GM19023 (cell line): ENCODE results near the gene MAST3.

Experiments used
- ATAC-seq: cut with Tn5 transposase; IDR thresholded peaks from one replicate; pipeline ENCODE4 v1.9.1; 2021; ENCODE audit warnings: mild to moderate bottlenecking, moderate library complexity; ENCODE audit not compliant: unreplicated experiment

Gene MAST3

GRCh38 chr19:18097217-18097992 lies at the start of gene MAST3:
Gene MAST3, plus strand, starts transcription at chr19:18097778. Its CDS starts 15 bp downstream, at chr19:18097793.
- peak; percentile 58 for ATAC-seq

- no peak for ATAC-seq
These were observed 48.2 kb upstream of the MAST3 start for GRCh38 chr19:18049385-18049784.

- no peak for ATAC-seq
These were observed 45.7 kb upstream of the MAST3 start for GRCh38 chr19:18051887-18052286.

GRCh38 chr19:18053576-18054219 lies 43.9 kb upstream of the MAST3 start:
- no peak for ATAC-seq

GRCh38 chr19:18055967-18056366 lies 41.6 kb upstream of the MAST3 start:
- no peak for ATAC-seq

GRCh38 chr19:18057557-18057956 lies 40.0 kb upstream of the MAST3 start:
- ATAC-seq = no peak

GRCh38 chr19:18058208-18059009 lies 39.2 kb upstream of the MAST3 start:
- no peak for ATAC-seq

- no peak for ATAC-seq
These were observed 38.3 kb upstream of the MAST3 start for GRCh38 chr19:18059297-18059696.

GRCh38 chr19:18059902-18060301 lies 37.7 kb upstream of the MAST3 start:
- no peak for ATAC-seq

- no peak for ATAC-seq
These were observed 37.1 kb upstream of the MAST3 start for GRCh38 chr19:18060472-18060871.

- no peak for ATAC-seq
These were observed 35.5 kb upstream of the MAST3 start for GRCh38 chr19:18062028-18062427.

GRCh38 chr19:18063463-18063862 lies 34.1 kb upstream of the MAST3 start:
- ATAC-seq = no peak

GRCh38 chr19:18065173-18065495 lies 32.4 kb upstream of the MAST3 start:
- ATAC-seq = no peak

- no peak for ATAC-seq
These were observed 29.2 kb upstream of the MAST3 start for GRCh38 chr19:18068395-18068794.

GRCh38 chr19:18069383-18069782 lies 28.2 kb upstream of the MAST3 start:
- no peak for ATAC-seq

- ATAC-seq = no peak
These were observed 27.4 kb upstream of the MAST3 start for GRCh38 chr19:18070181-18070580.

GRCh38 chr19:18072335-18072734 lies 25.2 kb upstream of the MAST3 start:
- ATAC-seq = no peak

GRCh38 chr19:18073197-18073596 lies 24.4 kb upstream of the MAST3 start:
- no peak for ATAC-seq

- no peak for ATAC-seq
These were observed 23.4 kb upstream of the MAST3 start for GRCh38 chr19:18074192-18074591.

- no peak for ATAC-seq
These were observed 13.5 kb upstream of the MAST3 start for GRCh38 chr19:18083929-18084684.
